Measurements from ENCODE around the gene DCC. TPM values are rescaled to one million over a fixed set of nuclear protein-coding genes. Genes with fewer than 3 reads are reported as not detected.

DCC gene, protein sequence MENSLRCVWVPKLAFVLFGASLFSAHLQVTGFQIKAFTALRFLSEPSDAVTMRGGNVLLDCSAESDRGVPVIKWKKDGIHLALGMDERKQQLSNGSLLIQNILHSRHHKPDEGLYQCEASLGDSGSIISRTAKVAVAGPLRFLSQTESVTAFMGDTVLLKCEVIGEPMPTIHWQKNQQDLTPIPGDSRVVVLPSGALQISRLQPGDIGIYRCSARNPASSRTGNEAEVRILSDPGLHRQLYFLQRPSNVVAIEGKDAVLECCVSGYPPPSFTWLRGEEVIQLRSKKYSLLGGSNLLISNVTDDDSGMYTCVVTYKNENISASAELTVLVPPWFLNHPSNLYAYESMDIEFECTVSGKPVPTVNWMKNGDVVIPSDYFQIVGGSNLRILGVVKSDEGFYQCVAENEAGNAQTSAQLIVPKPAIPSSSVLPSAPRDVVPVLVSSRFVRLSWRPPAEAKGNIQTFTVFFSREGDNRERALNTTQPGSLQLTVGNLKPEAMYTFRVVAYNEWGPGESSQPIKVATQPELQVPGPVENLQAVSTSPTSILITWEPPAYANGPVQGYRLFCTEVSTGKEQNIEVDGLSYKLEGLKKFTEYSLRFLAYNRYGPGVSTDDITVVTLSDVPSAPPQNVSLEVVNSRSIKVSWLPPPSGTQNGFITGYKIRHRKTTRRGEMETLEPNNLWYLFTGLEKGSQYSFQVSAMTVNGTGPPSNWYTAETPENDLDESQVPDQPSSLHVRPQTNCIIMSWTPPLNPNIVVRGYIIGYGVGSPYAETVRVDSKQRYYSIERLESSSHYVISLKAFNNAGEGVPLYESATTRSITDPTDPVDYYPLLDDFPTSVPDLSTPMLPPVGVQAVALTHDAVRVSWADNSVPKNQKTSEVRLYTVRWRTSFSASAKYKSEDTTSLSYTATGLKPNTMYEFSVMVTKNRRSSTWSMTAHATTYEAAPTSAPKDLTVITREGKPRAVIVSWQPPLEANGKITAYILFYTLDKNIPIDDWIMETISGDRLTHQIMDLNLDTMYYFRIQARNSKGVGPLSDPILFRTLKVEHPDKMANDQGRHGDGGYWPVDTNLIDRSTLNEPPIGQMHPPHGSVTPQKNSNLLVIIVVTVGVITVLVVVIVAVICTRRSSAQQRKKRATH (N-terminal part only)
- polyA plus RNA-seq (2011; rRNA removed): 0.46 and 0.67 TPM in 2 replicates
- 1.1 and 1.8 TPM in 2 replicates for polyA minus RNA-seq (2011; rRNA and poly(A)+ RNA removed)

DNA sequence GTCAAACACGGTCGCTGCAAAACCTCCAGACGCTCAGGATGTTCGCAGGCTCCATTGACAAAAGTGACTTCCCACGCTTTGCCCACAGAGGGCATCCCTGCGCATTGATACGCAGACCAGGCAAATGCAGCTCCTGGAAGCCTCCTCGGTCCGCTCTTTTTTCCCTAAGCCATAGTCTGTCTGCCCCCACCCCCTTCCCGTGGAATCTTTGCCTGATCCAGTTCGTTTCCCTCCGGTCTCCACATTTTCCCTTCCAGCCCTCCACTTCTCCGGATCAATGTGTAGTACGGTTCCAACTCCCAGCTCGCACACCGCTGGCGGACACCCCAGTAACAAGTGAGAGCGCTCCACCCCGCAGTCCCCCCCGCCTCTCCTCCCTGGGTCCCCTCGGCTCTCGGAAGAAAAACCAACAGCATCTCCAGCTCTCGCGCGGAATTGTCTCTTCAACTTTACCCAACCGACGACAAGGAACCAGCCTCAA lies at the start of gene DCC:
TSS of gene DCC (plus strand) at position 307 of the 481 bp plus-strand sequence. CDS start 591 bp downstream, outside the sequence.
- Histone ChIP-seq H3K4me3 (ENCODE audit: low read depth, low read length) (peak within 1 kb of the TSS; percentile 57), H3K9me3 (ENCODE audit: control insufficient read depth, insufficient read depth, low read length) (peaks cover 2% of the 10 kb centered on the region; the same call in 1 of the 2 replicates), H3K27me3 (ENCODE audit: control insufficient read depth, insufficient read depth, low read length) (peaks cover 21% of the 10 kb centered on the region), H3K27ac (ENCODE audit: low read depth, low read length) (no peak within 1 kb of the TSS)
- DNase-seq (ENCODE audit: low read depth, low spot score): peak; percentile 15
- POLR2A ChIA-PET: no interaction called here
- TF ChIP-seq, protein P1, sequence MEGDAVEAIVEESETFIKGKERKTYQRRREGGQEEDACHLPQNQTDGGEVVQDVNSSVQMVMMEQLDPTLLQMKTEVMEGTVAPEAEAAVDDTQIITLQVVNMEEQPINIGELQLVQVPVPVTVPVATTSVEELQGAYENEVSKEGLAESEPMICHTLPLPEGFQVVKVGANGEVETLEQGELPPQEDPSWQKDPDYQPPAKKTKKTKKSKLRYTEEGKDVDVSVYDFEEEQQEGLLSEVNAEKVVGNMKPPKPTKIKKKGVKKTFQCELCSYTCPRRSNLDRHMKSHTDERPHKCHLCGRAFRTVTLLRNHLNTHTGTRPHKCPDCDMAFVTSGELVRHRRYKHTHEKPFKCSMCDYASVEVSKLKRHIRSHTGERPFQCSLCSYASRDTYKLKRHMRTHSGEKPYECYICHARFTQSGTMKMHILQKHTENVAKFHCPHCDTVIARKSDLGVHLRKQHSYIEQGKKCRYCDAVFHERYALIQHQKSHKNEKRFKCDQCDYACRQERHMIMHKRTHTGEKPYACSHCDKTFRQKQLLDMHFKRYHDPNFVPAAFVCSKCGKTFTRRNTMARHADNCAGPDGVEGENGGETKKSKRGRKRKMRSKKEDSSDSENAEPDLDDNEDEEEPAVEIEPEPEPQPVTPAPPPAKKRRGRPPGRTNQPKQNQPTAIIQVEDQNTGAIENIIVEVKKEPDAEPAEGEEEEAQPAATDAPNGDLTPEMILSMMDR (IDR thresholded peaks at IDR 0.05; ENCODE audit: low read depth, low read length): peak; percentile 52
- CTCF ChIA-PET: interaction anchor here (0.7 to 2.4 kb wide), 8 partner anchors 10 to 533 kb away, joined by 3 to 12 read pairs (median 4); no protein-coding TSS in a partner anchor

DNA sequence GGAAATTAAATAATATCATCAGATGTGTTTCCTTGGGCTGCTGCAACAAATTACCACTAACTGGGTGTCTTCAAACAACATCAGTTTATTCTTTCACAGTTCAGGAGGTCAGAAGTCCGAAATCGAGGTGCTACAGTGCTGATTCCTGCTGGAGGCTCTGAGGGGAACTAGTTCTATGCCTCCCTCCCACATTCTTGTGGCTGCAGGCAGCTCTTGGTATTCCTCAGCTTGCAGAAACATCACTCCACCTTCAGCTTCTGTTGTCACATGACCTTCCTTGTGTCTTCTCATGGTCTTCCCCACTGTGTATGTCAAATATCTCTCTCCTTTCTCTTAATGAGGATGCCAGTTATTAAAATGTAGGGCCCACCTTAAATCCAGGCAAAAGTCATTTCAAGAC lies 29.3 kb upstream of the DCC start:
- TF ChIP-seq, protein P1 (IDR thresholded peaks at IDR 0.05; ENCODE audit: low read depth, low read length): no peak
- CTCF ChIA-PET: no interaction called here
- no peaks in the 10 kb centered on the region for H3K27me3 ChIP-seq (ENCODE audit: control insufficient read depth, insufficient read depth, low read length)
- no peak overlapping the region for H3K27ac ChIP-seq (ENCODE audit: low read depth, low read length)
- no peak for DNase-seq (ENCODE audit: low read depth, low spot score)
- no peak overlapping the region for H3K4me3 ChIP-seq (ENCODE audit: low read depth, low read length)
- no peaks in the 10 kb centered on the region for H3K9me3 ChIP-seq (ENCODE audit: control insufficient read depth, insufficient read depth, low read length)
- POLR2A ChIA-PET: no interaction called here

GRCh38 chr18:52311331-52311730 lies 28.7 kb upstream of the DCC start:
- Histone ChIP-seq H3K4me3 (ENCODE audit: low read depth, low read length) (no peak overlapping the region), H3K9me3 (ENCODE audit: control insufficient read depth, insufficient read depth, low read length) (no peaks in the 10 kb centered on the region), H3K27ac (ENCODE audit: low read depth, low read length) (no peak overlapping the region), H3K27me3 (ENCODE audit: control insufficient read depth, insufficient read depth, low read length) (no peaks in the 10 kb centered on the region)
- TF ChIP-seq, protein P1 (IDR thresholded peaks at IDR 0.05; ENCODE audit: low read depth, low read length): no peak
- ChIA-PET CTCF (no interaction called here), POLR2A (no interaction called here)
- DNase-seq (ENCODE audit: low read depth, low spot score): no peak

GRCh38 chr18:52312346-52312745 lies 27.7 kb upstream of the DCC start:
- ChIA-PET CTCF (no interaction called here), POLR2A (no interaction called here)
- Histone ChIP-seq H3K27me3 (ENCODE audit: control insufficient read depth, insufficient read depth, low read length) (no peaks in the 10 kb centered on the region), H3K4me3 (ENCODE audit: low read depth, low read length) (no peak overlapping the region), H3K27ac (ENCODE audit: low read depth, low read length) (no peak overlapping the region), H3K9me3 (ENCODE audit: control insufficient read depth, insufficient read depth, low read length) (no peaks in the 10 kb centered on the region)
- TF ChIP-seq, protein P1 (IDR thresholded peaks at IDR 0.05; ENCODE audit: low read depth, low read length): no peak
- no peak for DNase-seq (ENCODE audit: low read depth, low spot score)

Measured in AG04450 (cell line).